ENCODE results near the gene NUB1. TPM values are rescaled to one million over a fixed set of nuclear protein-coding genes. Genes with fewer than 3 reads are reported as not detected.

The NUB1 gene
- total RNA-seq, 1 experiment from 2014 or later = 48.5 TPM

DNA sequence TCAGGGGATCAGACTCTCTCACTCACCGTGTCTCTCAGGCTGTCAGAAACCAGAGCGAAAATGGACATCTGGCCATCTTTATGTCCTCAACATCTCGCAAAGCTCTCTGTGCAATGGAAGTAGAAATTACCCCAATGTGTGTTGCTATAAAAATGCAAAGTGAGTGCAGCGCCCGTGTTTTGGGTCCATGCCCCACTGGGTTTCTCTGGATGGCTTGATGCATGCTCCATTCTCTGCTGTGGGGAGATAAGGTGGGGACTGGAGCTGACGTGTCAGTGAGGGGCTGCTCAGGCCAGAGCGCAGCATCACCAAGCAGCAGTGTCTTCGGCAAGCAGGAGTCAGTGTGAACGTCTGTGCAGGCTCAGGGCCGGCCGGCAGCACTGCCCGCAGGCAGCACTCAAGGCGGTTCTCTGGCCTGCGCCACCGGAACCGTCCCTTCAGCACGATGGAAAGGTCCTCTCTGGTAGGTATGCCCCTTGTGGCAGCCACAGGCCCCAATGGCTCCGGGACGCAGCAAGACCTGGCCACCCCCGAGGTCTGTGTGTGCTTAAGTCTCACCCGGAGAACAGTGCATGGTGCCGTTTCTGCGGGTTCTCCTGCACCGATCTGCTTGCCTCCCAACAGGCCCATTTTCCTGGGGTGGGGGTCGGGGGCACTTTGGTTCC lies 38.1 kb downstream of the NUB1 start:
- no peak overlapping the region for H2BK15ac ChIP-seq (ENCODE audit: low read depth, low read length)
- H3K4me1 ChIP-seq (ENCODE audit: insufficient read depth, low read length) = no peaks in the 10 kb centered on the region
- no peak overlapping the region for H3K56ac ChIP-seq (ENCODE audit: insufficient read length, low read depth, low read length)
- no peak overlapping the region for H2AFZ ChIP-seq (ENCODE audit: low read length)
- H3K27ac Mint-ChIP-seq = peak overlapping the region in 1 of 3 experiments; percentile 29; a peak in 1 of 7 replicates
- H2BK20ac ChIP-seq (ENCODE audit: low read depth, low read length, poor library complexity, severe bottlenecking) = no peak overlapping the region
- peaks cover 4% of the 10 kb centered on the region for H4K20me1 ChIP-seq (ENCODE audit: control insufficient read depth, insufficient read depth, insufficient read length)
- H3K9me3 Mint-ChIP-seq = no peaks in the 10 kb centered on the region
- no peaks in the 10 kb centered on the region for H3K79me2 ChIP-seq (ENCODE audit: insufficient read depth, low read length)
- H4K5ac ChIP-seq (ENCODE audit: insufficient read length, low read depth, low read length) = no peak overlapping the region
- no peak overlapping the region for H3T11ph ChIP-seq (ENCODE audit: low read length)
- no peaks in the 10 kb centered on the region for H3K9me3 ChIP-seq (ENCODE audit: control insufficient read depth, low read depth, low read length)
- H3K4me3 Mint-ChIP-seq = no peak overlapping the region
- H3K23me2 ChIP-seq (ENCODE audit: insufficient read length, low read depth, low read length, poor library complexity, severe bottlenecking) = peaks cover 15% of the 10 kb centered on the region
- H3K79me1 ChIP-seq (ENCODE audit: insufficient read depth, low read depth, low read length, poor library complexity, severe bottlenecking) = no peaks in the 10 kb centered on the region
- H2BK12ac ChIP-seq (ENCODE audit: insufficient read length, low read depth, low read length) = no peak overlapping the region
- H2AK5ac ChIP-seq (ENCODE audit: insufficient read length, low read length) = no peak overlapping the region
- no peak overlapping the region for H3K23ac ChIP-seq (ENCODE audit: insufficient read length, low read depth, low read length)
- H3K27me3 Mint-ChIP-seq (ENCODE audit: low read depth) = peaks cover 31% of the 10 kb centered on the region
- peak; percentile 65 for DNase-seq
- WGBS (ENCODE audit: extremely low coverage, insufficient read length, low lambda C conversion rate) = no CpG with 5 or more reads among the region's 25 CpGs
- peaks cover 17 to 18% of the 10 kb centered on the region in 2 experiments for H3K4me1 Mint-ChIP-seq
- H4K91ac ChIP-seq (ENCODE audit: insufficient read length, low read depth, low read length) = no peak overlapping the region
- H3K9ac ChIP-seq (ENCODE audit: extremely low read depth, insufficient read length, low read length) = no peak overlapping the region
- H3K18ac ChIP-seq (ENCODE audit: insufficient read length, low read depth, low read length) = no peak overlapping the region
- H2BK120ac ChIP-seq (ENCODE audit: low read depth, low read length, poor library complexity, severe bottlenecking) = no peak overlapping the region
- no peak overlapping the region for H3K4me2 ChIP-seq (ENCODE audit: insufficient read depth, insufficient read length, low read length)
- no peak overlapping the region for H4K8ac ChIP-seq (replicated peaks; ENCODE audit: insufficient read length, low read depth, low read length)
- peaks cover 6 to 34% (median 32%) of the 10 kb centered on the region in 3 experiments for H3K36me3 Mint-ChIP-seq (ENCODE audit: insufficient read depth in 1 of 3, low read depth in 3 of 3)
- peaks cover 8% of the 10 kb centered on the region; the same call in 1 of the 2 replicates for H3K27me3 ChIP-seq (ENCODE audit: insufficient read depth, low read length)
- no peak overlapping the region for H3K27ac ChIP-seq (ENCODE audit: insufficient read length, low read depth, low read length)
- no peak overlapping the region for H3K4ac ChIP-seq (ENCODE audit: low read depth, low read length)
- no peak overlapping the region for H3K14ac ChIP-seq (ENCODE audit: insufficient read depth, low read length)
- TF ChIP-seq, protein P1, sequence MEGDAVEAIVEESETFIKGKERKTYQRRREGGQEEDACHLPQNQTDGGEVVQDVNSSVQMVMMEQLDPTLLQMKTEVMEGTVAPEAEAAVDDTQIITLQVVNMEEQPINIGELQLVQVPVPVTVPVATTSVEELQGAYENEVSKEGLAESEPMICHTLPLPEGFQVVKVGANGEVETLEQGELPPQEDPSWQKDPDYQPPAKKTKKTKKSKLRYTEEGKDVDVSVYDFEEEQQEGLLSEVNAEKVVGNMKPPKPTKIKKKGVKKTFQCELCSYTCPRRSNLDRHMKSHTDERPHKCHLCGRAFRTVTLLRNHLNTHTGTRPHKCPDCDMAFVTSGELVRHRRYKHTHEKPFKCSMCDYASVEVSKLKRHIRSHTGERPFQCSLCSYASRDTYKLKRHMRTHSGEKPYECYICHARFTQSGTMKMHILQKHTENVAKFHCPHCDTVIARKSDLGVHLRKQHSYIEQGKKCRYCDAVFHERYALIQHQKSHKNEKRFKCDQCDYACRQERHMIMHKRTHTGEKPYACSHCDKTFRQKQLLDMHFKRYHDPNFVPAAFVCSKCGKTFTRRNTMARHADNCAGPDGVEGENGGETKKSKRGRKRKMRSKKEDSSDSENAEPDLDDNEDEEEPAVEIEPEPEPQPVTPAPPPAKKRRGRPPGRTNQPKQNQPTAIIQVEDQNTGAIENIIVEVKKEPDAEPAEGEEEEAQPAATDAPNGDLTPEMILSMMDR (conservative IDR thresholded peaks at IDR 0.05) = peak; percentile 27; the same call in 2 of the 3 replicates
- no peak overlapping the region for H2BK5ac ChIP-seq (ENCODE audit: insufficient read length, low read length)
